GM12878 (cell line): ENCODE results near the gene GPC6. TPM values are rescaled to one million over a fixed set of nuclear protein-coding genes. Genes with fewer than 3 reads are reported as not detected.

Source experiments
- ATAC-seq: fragments of 200-7000 bp; cut with Tn5 transposase; 3 replicates; pipeline ENCODE4 v1.9.1; 2020; ENCODE audit warnings: mild to moderate bottlenecking, moderate library complexity
- BruUV-seq: library from RNA; stranded (reverse); fragments of 400-500 nt; replicated peaks from 2 replicates; lab custom pipeline; 2021; lab: Mats Ljungman, UMichigan
- CTCF ChIA-PET: fragments of 300-600 bp; sonication (Branson Sonifier 250); formaldehyde crosslinking; extraction: SDS; loops from one replicate; lab custom pipeline; 2021; ENCODE audit warnings: inconsistent platforms; lab: Yijun Ruan, JAX
- POLR2A ChIA-PET: fragments of 350-600 bp; formaldehyde crosslinking; extraction: SDS; loops from one replicate; lab custom pipeline; 2021; ENCODE audit warnings: inconsistent platforms; lab: Charles Lee
- RAD21 ChIA-PET: fragments of 300-600 bp; sonication (Branson Sonifier 250); formaldehyde crosslinking; loops from one replicate; lab custom pipeline; 2023; ENCODE audit warnings: antibody characterized with exemption; ENCODE audit not compliant: unreplicated experiment; lab: Charles Lee
- SMC1A ChIA-PET: fragments of 300-600 bp; sonication (Branson Sonifier 250); formaldehyde crosslinking; loops from one replicate; lab custom pipeline; 2023; ENCODE audit not compliant: unreplicated experiment, uncharacterized antibody; lab: Charles Lee
- DNase-seq: peaks from one replicate; pipeline ENCODE4 v3.0.0-alpha.2; 2011; ENCODE audit warnings: low read depth, low spot score
- FAIRE-seq: peaks from 3 replicates; lab custom pipeline; 2011; peaks lifted over from hg19 to GRCh38; lab: Jason Lieb, UNC
- H2AFZ ChIP-seq: 2 replicates; pipeline ENCODE4 v1.6.0; 2011; ENCODE audit warnings: low read depth, low read length, control low read depth; ENCODE audit not compliant: control insufficient read depth
- H3K27ac ChIP-seq: 2 replicates; pipeline ENCODE4 v1.5.1; 2011; ENCODE audit warnings: control low read depth; ENCODE audit not compliant: control insufficient read depth, insufficient read depth
- H3K27me3 ChIP-seq, 2 experiments: replicated peaks in 1 of 2; 2 replicates each; pipeline versions ENCODE4 v1.6.0 to v1.6.1; 2011; ENCODE audit warnings: low read length in 1 of 2; ENCODE audit not compliant: control insufficient read depth in 2 of 2, insufficient read depth in 2 of 2
- H3K36me3 ChIP-seq, 2 experiments: 2 replicates each; pipeline ENCODE4 v1.5.1; 2011; ENCODE audit warnings: low read length in 1 of 2; ENCODE audit not compliant: control insufficient read depth in 2 of 2, insufficient read depth in 2 of 2
- H3K4me1 ChIP-seq: 2 replicates; pipeline ENCODE4 v1.6.1; 2011; ENCODE audit warnings: mild to moderate bottlenecking, low read length, moderate library complexity, mixed read lengths; ENCODE audit not compliant: control insufficient read depth, insufficient read depth
- H3K4me2 ChIP-seq: 2 replicates; pipeline ENCODE4 v1.6.0; 2011; ENCODE audit warnings: control low read depth; ENCODE audit not compliant: control insufficient read depth, insufficient read depth
- H3K4me3 ChIP-seq: fragments of 200-600 bp; sonication (generic); 2 replicates; pipeline ENCODE4 v1.5.1; 2016
- H3K79me2 ChIP-seq: 2 replicates; pipeline ENCODE4 v1.6.0; 2011; ENCODE audit warnings: low read length; ENCODE audit not compliant: control insufficient read depth, insufficient read depth
- H3K9ac ChIP-seq: 2 replicates; pipeline ENCODE4 v1.8.0; 2011; ENCODE audit warnings: low read length, control low read depth, mixed read lengths; ENCODE audit not compliant: control insufficient read depth, insufficient read depth
- H3K9me3 ChIP-seq: replicated peaks from 3 replicates; pipeline ENCODE4 v1.5.1; 2011; ENCODE audit warnings: mild to moderate bottlenecking, low read length; ENCODE audit not compliant: control insufficient read depth, insufficient read depth
- H4K20me1 ChIP-seq: 2 replicates; pipeline ENCODE4 v1.6.0; 2011; ENCODE audit not compliant: control insufficient read depth, insufficient read depth
- ATF7 ChIP-seq: fragments of 450-650 bp; IDR thresholded peaks from 2 replicates; pipeline ENCODE4 v1.6.1; 2016; ENCODE audit warnings: low read depth, mild to moderate bottlenecking
- NFXL1 ChIP-seq: fragments of 450-650 bp; IDR thresholded peaks from 2 replicates; pipeline ENCODE4 v1.6.1; 2017; ENCODE audit warnings: antibody characterized with exemption, mild to moderate bottlenecking, borderline replicate concordance
- NR2C2 ChIP-seq: IDR thresholded peaks from 2 replicates; pipeline ENCODE4 v1.6.1; 2011; ENCODE audit warnings: borderline replicate concordance, low read depth; ENCODE audit not compliant: control insufficient read depth, insufficient read length
- NRF1 ChIP-seq: conservative IDR thresholded peaks from 2 replicates; pipeline ENCODE4 v1.6.1; 2011; ENCODE audit warnings: mild to moderate bottlenecking, low read depth, low read length, improper control_type of control experiment
- RAD51 ChIP-seq: fragments of 450-650 bp; IDR thresholded peaks from 2 replicates; pipeline ENCODE4 v1.6.1; 2016; ENCODE audit warnings: moderate library complexity, mild to moderate bottlenecking, inconsistent platforms
- RB1 ChIP-seq: fragments of 450-650 bp; formaldehyde crosslinking; IDR thresholded peaks from 2 replicates; pipeline ENCODE4 v1.6.1; 2017; ENCODE audit warnings: mild to moderate bottlenecking, borderline replicate concordance
- REST ChIP-seq: IDR thresholded peaks from 2 replicates; pipeline ENCODE4 v1.6.1; 2012; ENCODE audit warnings: mild to moderate bottlenecking, low read depth, low read length
- SMAD1 ChIP-seq: fragments of 450-650 bp; IDR thresholded peaks from 2 replicates; pipeline ENCODE4 v1.6.1; 2018; ENCODE audit warnings: mild to moderate bottlenecking, low read depth; ENCODE audit not compliant: partially characterized antibody
- SREBF2 ChIP-seq: IDR thresholded peaks from 2 replicates; pipeline ENCODE4 v1.6.1; 2012; ENCODE audit warnings: mild to moderate bottlenecking, low read length
- TBL1XR1 ChIP-seq: IDR thresholded peaks from 2 replicates; pipeline ENCODE4 v1.6.1; 2012; ENCODE audit warnings: low read depth, low read length, improper control_type of control experiment
- WGBS: methylation state at CpG from one replicate; pipeline ENCODE4 v1.1.6; 2016; ENCODE audit warnings: low lambda C conversion rate; ENCODE audit not compliant: insufficient replicate concordance, insufficient coverage; ENCODE audit errors: missing lambda C conversion rate; 5-methylcytosine and 5-hydroxymethylcytosine counted together
- in situ Hi-C: fragments of 300-500 bp; cut with MboI; formaldehyde crosslinking; loops from 9 replicates; pipeline ENCODE4 v1.14.3; 2018; ENCODE audit warnings: mixed read lengths
- intact Hi-C: fragments of 100-400 bp; cut with micrococcal nuclease; formaldehyde crosslinking; loops from one replicate; pipeline ENCODE4 v1.14.2; 2022; ENCODE audit not compliant: unreplicated experiment
- polyA plus RNA-seq, 11 experiments: library from polyadenylated mRNA; depleted of rRNA in 4 of 11; unstranded in 6 of 11; stranded (reverse) in 5 of 11; fragments of >200 nt; fragmentation: Nextera tagmentation in 4 of 11; fragmentation: Illumina TruSeq in 1 of 11; extraction: Ambion mirVana in 4 of 11; extraction: Trizol in 1 of 11; gene quantifications; 1 replicate in 1 of 11; 2 replicates in 10 of 11; pipeline versions ENCODE4 v1.2.1 to v1.2.3, GENCODE V29; 2011 to 2016; ENCODE audit warnings: inconsistent platforms in 2 of 11, missing spikeins in 2 of 11, low read depth in 1 of 11
- total RNA-seq, 4 experiments: library from RNA; depleted of rRNA in 3 of 4; stranded (reverse); fragments of >200 nt in 3 of 4; fragmentation: Illumina TruSeq in 1 of 4; extraction: Trizol in 1 of 4; gene quantifications; 2 replicates each; pipeline versions ENCODE4 v1.2.1 to v1.2.3, GENCODE V29; 2013 to 2021
- TF ChIP-seq, protein P1 (sequence below): fragments of 450-650 bp; IDR thresholded peaks from 2 replicates; pipeline ENCODE4 v1.6.1; 2016; ENCODE audit warnings: mild to moderate bottlenecking
- TF ChIP-seq, protein P2 (sequence below): fragments of 450-650 bp; IDR thresholded peaks from 2 replicates; pipeline ENCODE4 v1.6.1; 2017; ENCODE audit warnings: mild to moderate bottlenecking

GPC6 gene
- total and polyA plus RNA-seq, 10 of the 15 experiments (the other 5 are each of a cell fraction or from before 2014, with no cell fraction given): 0.03 to 0.04 (median 0.03) TPM; not detected in 7

- H3K27ac ChIP-seq: no peak overlapping the region
- 5% methylated on average over 4 of the region's 4 CpGs for WGBS
- in situ Hi-C loops (no loop called here), intact Hi-C loops (no loop called here)
- ChIA-PET POLR2A (no interaction called here), RAD21 (no interaction called here), SMC1A (interaction anchor here (0.5 kb wide), 1 partner anchor 1928 kb away, joined by 3 read pairs; no protein-coding TSS in a partner anchor), CTCF (no interaction called here)
- FAIRE-seq (no peak), ATAC-seq (no peak), DNase-seq (no peak)
- no peak overlapping the region for H2AFZ ChIP-seq
- BruUV-seq: no TSS peak
- no peaks in the 10 kb centered on the region for H3K36me3 ChIP-seq
- no peak overlapping the region for H3K4me2 ChIP-seq
- no peaks in the 10 kb centered on the region for H3K79me2 ChIP-seq
- TF ChIP-seq NRF1: no peak
- TF ChIP-seq ATF7: no peak
- no peak for TF ChIP-seq RAD51
- no peak for TF ChIP-seq NR2C2
- TF ChIP-seq, protein P1, sequence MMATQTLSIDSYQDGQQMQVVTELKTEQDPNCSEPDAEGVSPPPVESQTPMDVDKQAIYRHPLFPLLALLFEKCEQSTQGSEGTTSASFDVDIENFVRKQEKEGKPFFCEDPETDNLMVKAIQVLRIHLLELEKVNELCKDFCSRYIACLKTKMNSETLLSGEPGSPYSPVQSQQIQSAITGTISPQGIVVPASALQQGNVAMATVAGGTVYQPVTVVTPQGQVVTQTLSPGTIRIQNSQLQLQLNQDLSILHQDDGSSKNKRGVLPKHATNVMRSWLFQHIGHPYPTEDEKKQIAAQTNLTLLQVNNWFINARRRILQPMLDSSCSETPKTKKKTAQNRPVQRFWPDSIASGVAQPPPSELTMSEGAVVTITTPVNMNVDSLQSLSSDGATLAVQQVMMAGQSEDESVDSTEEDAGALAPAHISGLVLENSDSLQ: no peak
- no peak for TF ChIP-seq REST
- no peak for TF ChIP-seq NFXL1
- TF ChIP-seq, protein P2, sequence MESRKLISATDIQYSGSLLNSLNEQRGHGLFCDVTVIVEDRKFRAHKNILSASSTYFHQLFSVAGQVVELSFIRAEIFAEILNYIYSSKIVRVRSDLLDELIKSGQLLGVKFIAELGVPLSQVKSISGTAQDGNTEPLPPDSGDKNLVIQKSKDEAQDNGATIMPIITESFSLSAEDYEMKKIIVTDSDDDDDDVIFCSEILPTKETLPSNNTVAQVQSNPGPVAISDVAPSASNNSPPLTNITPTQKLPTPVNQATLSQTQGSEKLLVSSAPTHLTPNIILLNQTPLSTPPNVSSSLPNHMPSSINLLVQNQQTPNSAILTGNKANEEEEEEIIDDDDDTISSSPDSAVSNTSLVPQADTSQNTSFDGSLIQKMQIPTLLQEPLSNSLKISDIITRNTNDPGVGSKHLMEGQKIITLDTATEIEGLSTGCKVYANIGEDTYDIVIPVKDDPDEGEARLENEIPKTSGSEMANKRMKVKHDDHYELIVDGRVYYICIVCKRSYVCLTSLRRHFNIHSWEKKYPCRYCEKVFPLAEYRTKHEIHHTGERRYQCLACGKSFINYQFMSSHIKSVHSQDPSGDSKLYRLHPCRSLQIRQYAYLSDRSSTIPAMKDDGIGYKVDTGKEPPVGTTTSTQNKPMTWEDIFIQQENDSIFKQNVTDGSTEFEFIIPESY: no peak
- TF ChIP-seq SREBF2: no peak
- no peak for TF ChIP-seq TBL1XR1
- no peak for TF ChIP-seq RB1
- TF ChIP-seq SMAD1: no peak
- no peak overlapping the region for H3K9ac ChIP-seq
- H3K4me1 ChIP-seq: no peaks in the 10 kb centered on the region
- no peaks in the 10 kb centered on the region for H3K27me3 ChIP-seq
- H3K9me3 ChIP-seq: no peaks in the 10 kb centered on the region
- no peak overlapping the region for H3K4me3 ChIP-seq
- H4K20me1 ChIP-seq: no peaks in the 10 kb centered on the region
Observed at GRCh38 chr13:93343097-93343496, 116.5 kb downstream of the GPC6 start.
